HepG2 (cell line): ENCODE results near the gene FBP1.

Experiments
- EZH2 ChIP-seq: conservative IDR thresholded peaks from 2 replicates; pipeline ENCODE4 v1.6.1; 2012; ENCODE audit warnings: mild to moderate bottlenecking, low read depth, low read length, moderate library complexity
- SMARCE1 ChIP-seq: fragments of 450-650 bp; IDR thresholded peaks from 2 replicates; pipeline ENCODE4 v1.6.1; 2017; ENCODE audit warnings: borderline replicate concordance

- TF ChIP-seq EZH2 (no peak), SMARCE1 (no peak)
These were observed 62.3 kb downstream of the FBP1 start for GRCh38 chr9:94577036-94577435.
